ENCODE data around the gene UBAC2.
A peak's percentile ranks its signal among the peaks of the same experiment; 100 is the strongest.

Gene UBAC2

DNA sequence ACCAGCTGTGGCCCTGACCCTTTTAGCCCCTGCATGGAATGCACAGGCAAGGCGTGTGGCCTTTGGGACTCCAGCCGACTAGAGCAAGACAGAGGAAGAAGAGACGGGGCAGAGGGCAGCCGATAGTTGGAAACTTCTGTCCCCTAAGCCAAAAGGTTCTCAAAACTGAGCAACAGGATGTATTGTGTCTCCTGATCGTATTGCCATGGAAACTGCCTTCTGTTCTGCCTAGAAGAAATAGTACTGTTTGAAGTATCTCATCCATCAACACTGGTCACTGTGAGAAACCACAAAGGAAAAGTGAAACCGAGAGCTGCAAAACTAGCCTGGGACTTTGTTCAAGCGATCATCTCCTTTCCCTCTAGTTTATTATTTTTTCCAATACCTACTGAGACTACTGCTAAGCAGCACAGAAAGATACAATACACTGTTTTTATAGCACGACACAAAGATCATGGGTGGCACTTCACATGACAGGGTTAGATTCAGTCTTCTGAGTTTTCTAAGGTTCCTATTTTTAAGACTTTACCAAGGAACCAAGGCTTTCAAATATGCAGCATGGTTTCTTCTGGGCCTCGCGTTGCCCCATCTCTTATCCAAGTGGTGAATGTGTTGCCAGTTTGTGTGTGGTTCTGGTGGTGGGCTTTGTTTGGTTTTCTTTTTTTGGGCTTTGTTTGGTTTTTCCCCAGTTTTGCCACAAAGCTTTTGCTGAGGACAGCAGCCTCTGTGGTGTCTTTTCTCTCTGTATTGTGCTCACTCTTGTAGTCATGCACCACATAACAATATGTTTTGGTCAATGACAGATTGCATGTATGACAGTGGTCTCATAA is 155.8 kb downstream of the UBAC2 start:
- Histone ChIP-seq H3K4me3 (ENCODE audit: low read depth, low read length) (peak overlapping the region; percentile 46), H3K27ac (ENCODE audit: low read depth, low read length) (peak overlapping the region; percentile 87), H3K36me3 (ENCODE audit: insufficient read depth, low read length) (no peaks in the 10 kb centered on the region), H3K79me2 (ENCODE audit: control insufficient read depth, insufficient read depth, low read length, unreplicated experiment) (no peaks in the 10 kb centered on the region), H3K27me3 (ENCODE audit: insufficient read depth, low read length) (no peaks in the 10 kb centered on the region), H2AFZ (ENCODE audit: low read length, unreplicated experiment) (no peak overlapping the region), H3K4me1 (ENCODE audit: control insufficient read depth, insufficient read depth, low read length, unreplicated experiment) (peaks cover 21% of the 10 kb centered on the region)

DNA sequence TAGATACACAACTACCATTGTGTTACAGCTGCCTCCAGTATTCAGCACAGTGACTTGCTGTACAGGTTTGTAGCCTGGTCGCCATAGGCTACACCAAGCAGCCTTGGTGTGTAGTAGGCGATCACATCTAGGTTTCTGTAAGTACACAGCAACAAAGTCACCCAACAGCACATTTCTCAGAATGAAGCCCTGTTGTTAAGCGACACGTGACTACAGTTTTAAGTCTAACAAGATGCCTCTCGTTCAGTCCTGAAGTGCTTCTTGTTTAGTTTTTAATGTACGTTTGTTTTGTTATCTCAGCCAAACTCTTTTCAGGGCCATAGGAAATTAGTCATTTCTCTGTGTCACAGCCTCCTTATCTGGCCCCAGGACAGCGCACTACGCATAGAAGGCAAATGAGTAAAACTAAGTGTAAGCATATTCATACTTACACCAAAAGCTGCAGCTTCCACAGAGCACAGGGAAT is 156.5 kb downstream of the UBAC2 start:
- Histone ChIP-seq H3K4me1 (ENCODE audit: control insufficient read depth, insufficient read depth, low read length, unreplicated experiment) (peaks cover 21% of the 10 kb centered on the region), H3K4me3 (ENCODE audit: low read depth, low read length) (peak overlapping the region; percentile 46), H3K27me3 (ENCODE audit: insufficient read depth, low read length) (no peaks in the 10 kb centered on the region), H3K36me3 (ENCODE audit: insufficient read depth, low read length) (no peaks in the 10 kb centered on the region), H3K79me2 (ENCODE audit: control insufficient read depth, insufficient read depth, low read length, unreplicated experiment) (no peaks in the 10 kb centered on the region), H3K27ac (ENCODE audit: low read depth, low read length) (peak overlapping the region; percentile 87), H2AFZ (ENCODE audit: low read length, unreplicated experiment) (no peak overlapping the region)

DNA sequence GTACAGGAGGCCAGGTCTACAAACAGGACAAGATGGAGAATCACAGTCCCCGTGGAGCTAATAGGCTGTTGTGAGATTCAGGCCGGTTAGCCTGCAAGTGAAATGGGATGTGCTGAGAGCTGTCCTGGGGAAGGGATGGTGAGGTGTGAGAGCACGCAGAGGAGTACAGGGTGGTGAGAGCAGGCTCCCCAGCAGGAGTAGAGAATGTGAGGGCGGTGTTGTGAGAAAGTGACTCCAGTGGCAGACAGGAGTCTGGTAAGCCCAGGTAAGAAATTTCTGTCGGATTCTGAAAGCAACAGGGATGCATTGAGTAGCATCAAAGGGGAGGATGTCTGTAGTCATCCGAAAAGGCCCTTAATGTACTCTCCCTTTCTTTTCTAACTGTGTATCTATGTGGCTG is 157.3 kb downstream of the UBAC2 start:
- Histone ChIP-seq H3K27ac (ENCODE audit: low read depth, low read length) (peak overlapping the region; percentile 87), H3K4me3 (ENCODE audit: low read depth, low read length) (no peak overlapping the region), H3K27me3 (ENCODE audit: insufficient read depth, low read length) (no peaks in the 10 kb centered on the region), H3K36me3 (ENCODE audit: insufficient read depth, low read length) (no peaks in the 10 kb centered on the region), H3K79me2 (ENCODE audit: control insufficient read depth, insufficient read depth, low read length, unreplicated experiment) (no peaks in the 10 kb centered on the region), H2AFZ (ENCODE audit: low read length, unreplicated experiment) (no peak overlapping the region), H3K4me1 (ENCODE audit: control insufficient read depth, insufficient read depth, low read length, unreplicated experiment) (peaks cover 21% of the 10 kb centered on the region)

DNA sequence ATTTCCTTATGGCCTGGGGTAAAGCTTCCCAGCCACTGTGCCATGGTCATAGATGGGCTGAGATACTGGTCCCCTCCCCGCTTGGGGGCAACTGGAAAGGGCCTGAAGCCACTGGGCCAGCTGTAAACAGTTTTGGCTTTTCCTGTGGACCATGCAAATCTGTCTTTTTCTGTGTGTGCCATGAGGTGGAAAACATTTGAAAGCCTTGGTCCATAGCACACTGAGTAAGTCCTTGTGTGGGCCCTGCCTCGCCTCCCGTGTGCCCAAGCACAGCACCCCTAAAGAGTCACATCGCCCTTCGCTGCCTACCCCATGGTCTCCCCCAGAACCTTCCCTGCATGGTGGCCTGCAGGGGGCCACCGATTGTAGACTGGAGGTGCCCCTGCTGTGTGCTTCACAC is 158.9 kb downstream of the UBAC2 start:
- Histone ChIP-seq H3K27ac (ENCODE audit: low read depth, low read length) (no peak overlapping the region), H3K4me3 (ENCODE audit: low read depth, low read length) (no peak overlapping the region), H3K79me2 (ENCODE audit: control insufficient read depth, insufficient read depth, low read length, unreplicated experiment) (no peaks in the 10 kb centered on the region), H3K36me3 (ENCODE audit: insufficient read depth, low read length) (no peaks in the 10 kb centered on the region), H2AFZ (ENCODE audit: low read length, unreplicated experiment) (no peak overlapping the region), H3K4me1 (ENCODE audit: control insufficient read depth, insufficient read depth, low read length, unreplicated experiment) (peaks cover 21% of the 10 kb centered on the region), H3K27me3 (ENCODE audit: insufficient read depth, low read length) (no peaks in the 10 kb centered on the region)

DNA sequence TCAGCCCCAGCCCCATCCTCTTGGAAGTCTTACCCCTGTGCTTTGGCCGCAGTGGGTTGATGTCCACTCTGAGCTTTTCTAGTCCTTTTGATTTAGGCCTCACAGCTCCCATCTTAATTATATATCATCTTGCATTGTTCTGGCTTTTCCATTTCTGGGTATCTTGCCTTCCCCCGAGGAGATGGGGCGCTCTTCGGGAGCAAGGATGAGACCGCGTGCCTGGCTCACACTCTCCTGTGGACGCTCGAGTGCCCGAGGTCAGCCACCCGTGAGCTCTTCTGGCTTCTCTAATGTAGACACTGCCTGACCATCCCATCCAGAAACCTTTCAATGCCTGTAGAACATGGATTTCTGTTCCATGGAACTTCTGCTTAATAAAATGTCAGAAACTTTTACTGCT is 160.0 kb downstream of the UBAC2 start:
- no peak overlapping the region for H3K27ac ChIP-seq (ENCODE audit: low read depth, low read length)
- H3K79me2 ChIP-seq (ENCODE audit: control insufficient read depth, insufficient read depth, low read length, unreplicated experiment): no peaks in the 10 kb centered on the region
- H3K4me3 ChIP-seq (ENCODE audit: low read depth, low read length): no peak overlapping the region
- H3K27me3 ChIP-seq (ENCODE audit: insufficient read depth, low read length): no peaks in the 10 kb centered on the region
- no peak overlapping the region for H2AFZ ChIP-seq (ENCODE audit: low read length, unreplicated experiment)
- no peaks in the 10 kb centered on the region for H3K36me3 ChIP-seq (ENCODE audit: insufficient read depth, low read length)
- peaks cover 18% of the 10 kb centered on the region for H3K4me1 ChIP-seq (ENCODE audit: control insufficient read depth, insufficient read depth, low read length, unreplicated experiment)

DNA sequence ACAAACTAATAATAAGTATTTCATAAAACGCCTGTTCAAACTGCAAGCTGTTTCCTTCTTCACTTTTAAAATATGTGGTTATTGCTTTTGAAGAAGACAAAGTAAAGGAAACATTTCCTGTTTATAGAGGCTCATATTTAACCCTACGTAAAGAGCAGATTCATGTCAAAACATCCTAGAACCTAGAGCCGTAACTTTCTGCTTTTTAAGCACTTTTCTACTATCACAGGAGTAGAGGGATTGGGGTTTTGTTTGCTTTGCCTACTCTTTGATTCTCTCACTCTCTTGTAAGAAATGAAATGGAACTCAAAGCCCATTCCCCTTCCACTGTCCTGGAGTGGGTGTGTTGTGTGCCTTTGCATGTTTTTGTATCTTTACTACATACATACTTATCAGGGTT is 160.5 kb downstream of the UBAC2 start:
- H3K36me3 ChIP-seq (ENCODE audit: insufficient read depth, low read length): no peaks in the 10 kb centered on the region
- no peaks in the 10 kb centered on the region for H3K27me3 ChIP-seq (ENCODE audit: insufficient read depth, low read length)
- H3K27ac ChIP-seq (ENCODE audit: low read depth, low read length): no peak overlapping the region
- no peaks in the 10 kb centered on the region for H3K79me2 ChIP-seq (ENCODE audit: control insufficient read depth, insufficient read depth, low read length, unreplicated experiment)
- no peak overlapping the region for H2AFZ ChIP-seq (ENCODE audit: low read length, unreplicated experiment)
- peaks cover 14% of the 10 kb centered on the region for H3K4me1 ChIP-seq (ENCODE audit: control insufficient read depth, insufficient read depth, low read length, unreplicated experiment)
- H3K4me3 ChIP-seq (ENCODE audit: low read depth, low read length): no peak overlapping the region

DNA sequence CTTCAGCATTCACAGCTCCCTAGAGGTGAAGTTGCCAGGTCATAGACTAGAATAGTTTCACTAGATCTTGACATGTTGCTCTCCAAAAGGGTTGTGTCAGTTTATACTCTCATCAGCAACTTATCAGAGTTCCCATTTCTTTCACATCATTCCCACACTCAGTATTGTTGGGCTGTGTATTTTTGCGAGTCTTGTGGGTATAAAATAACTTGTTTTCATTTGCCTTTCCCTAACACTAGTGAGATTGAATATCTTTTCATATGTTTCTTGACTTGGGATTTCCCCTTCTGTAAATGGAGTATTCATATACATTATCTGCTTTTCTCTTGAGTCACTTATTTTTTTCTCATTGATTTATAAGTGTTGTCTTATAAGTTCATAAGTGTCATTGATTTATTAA is 161.7 kb downstream of the UBAC2 start:
- H3K4me1 ChIP-seq (ENCODE audit: control insufficient read depth, insufficient read depth, low read length, unreplicated experiment): peaks cover 6% of the 10 kb centered on the region

DNA sequence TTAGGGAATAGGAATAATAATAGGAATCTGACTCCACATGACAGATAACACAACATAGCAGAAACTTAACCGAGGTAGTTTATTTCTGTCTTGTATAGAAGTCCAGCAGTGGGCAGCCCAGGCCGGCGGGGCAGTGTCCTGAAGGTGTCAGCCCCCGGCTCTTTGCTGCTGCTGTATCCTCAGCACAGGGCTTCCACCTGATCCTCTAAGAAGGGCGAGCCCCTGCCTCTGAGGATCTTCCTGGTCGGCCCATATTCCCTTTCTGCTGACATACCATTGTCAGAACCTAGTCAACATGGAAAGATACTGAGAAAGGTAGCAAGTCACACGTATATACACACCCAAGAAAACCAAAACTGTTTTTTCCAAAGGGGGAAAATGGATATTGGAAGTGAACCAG is 162.7 kb downstream of the UBAC2 start:
- H3K79me2 ChIP-seq (ENCODE audit: control insufficient read depth, insufficient read depth, low read length, unreplicated experiment): no peaks in the 10 kb centered on the region
- H3K4me3 ChIP-seq (ENCODE audit: low read depth, low read length): no peak overlapping the region
- no peak overlapping the region for H2AFZ ChIP-seq (ENCODE audit: low read length, unreplicated experiment)
- H3K4me1 ChIP-seq (ENCODE audit: control insufficient read depth, insufficient read depth, low read length, unreplicated experiment): no peaks in the 10 kb centered on the region
- H3K36me3 ChIP-seq (ENCODE audit: insufficient read depth, low read length): no peaks in the 10 kb centered on the region
- H3K27ac ChIP-seq (ENCODE audit: low read depth, low read length): no peak overlapping the region
- H3K27me3 ChIP-seq (ENCODE audit: insufficient read depth, low read length): no peaks in the 10 kb centered on the region

More for the DNA sequence above, 161.7 kb downstream of the UBAC2 start:
- no peak overlapping the region for H2AFZ ChIP-seq (ENCODE audit: low read length, unreplicated experiment)
- H3K79me2 ChIP-seq (ENCODE audit: control insufficient read depth, insufficient read depth, low read length, unreplicated experiment): no peaks in the 10 kb centered on the region
- no peak overlapping the region for H3K27ac ChIP-seq (ENCODE audit: low read depth, low read length)
- H3K4me3 ChIP-seq (ENCODE audit: low read depth, low read length): no peak overlapping the region
- H3K27me3 ChIP-seq (ENCODE audit: insufficient read depth, low read length): no peaks in the 10 kb centered on the region
- no peaks in the 10 kb centered on the region for H3K36me3 ChIP-seq (ENCODE audit: insufficient read depth, low read length)

DNA sequence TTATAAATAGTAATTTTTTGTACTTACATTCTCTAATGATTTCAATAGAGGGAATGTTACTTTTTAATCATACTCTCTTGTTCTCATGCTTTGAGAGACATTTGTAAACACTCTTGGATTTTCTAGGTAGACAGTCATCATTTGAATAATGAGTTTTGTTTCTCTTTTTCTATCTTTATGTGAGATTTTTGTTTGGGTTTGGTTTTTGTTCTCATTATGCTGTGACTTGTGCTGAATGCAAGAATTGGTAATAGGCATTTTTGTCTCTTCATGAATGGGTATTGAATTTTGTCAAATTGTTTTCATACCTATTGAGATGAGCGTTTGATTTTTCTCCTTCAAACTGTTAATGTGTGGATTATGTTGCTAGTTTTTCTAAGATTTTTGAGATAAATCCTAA is 163.3 kb downstream of the UBAC2 start:
- H3K4me1 ChIP-seq (ENCODE audit: control insufficient read depth, insufficient read depth, low read length, unreplicated experiment): no peaks in the 10 kb centered on the region
- H3K79me2 ChIP-seq (ENCODE audit: control insufficient read depth, insufficient read depth, low read length, unreplicated experiment): no peaks in the 10 kb centered on the region
- no peak overlapping the region for H3K4me3 ChIP-seq (ENCODE audit: low read depth, low read length)

DNA sequence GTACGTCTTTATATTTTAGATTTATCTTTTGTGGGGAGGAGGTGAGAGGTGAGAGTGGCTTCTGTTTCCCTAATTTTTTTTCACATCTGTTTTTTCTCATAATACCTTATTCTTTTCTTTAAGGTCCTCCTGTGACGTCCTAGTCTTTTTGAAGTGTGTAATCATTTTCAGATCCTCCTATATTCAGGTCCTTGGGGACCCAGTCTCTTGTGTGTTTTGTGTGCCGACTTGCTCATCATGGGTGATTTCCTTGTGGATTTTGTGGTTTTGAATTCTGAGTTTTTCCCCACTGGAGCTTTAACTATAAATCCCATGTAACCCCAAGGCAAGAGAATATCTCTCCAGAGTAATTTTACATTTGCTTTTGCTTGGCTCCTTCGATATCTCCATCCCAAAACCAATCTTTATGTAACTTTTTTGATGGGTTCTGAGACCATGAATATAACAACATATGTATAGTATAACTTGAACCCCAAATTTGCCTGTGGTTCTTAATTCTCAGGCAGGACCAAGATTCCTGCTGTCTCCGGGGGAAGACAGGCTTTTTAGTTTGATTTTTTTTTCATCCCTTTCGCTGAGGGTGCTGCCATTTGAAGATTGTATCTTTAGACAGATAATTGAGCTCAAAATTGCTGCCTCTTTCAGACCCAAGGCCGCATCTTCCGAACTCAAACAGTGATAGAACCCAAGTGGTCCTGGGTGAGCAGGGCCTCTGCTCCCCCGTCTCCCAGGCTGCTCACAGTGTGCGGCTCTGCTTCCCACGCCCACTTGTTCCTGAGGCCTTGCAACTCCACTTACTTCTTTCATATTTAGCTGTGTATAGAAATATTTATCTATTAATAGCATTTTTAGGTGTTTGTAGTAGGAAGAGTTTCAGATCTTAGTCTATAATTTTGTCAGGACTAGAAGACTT is 165.7 kb downstream of the UBAC2 start:
- H3K27me3 ChIP-seq (ENCODE audit: insufficient read depth, low read length): no peaks in the 10 kb centered on the region
- no peaks in the 10 kb centered on the region for H3K79me2 ChIP-seq (ENCODE audit: control insufficient read depth, insufficient read depth, low read length, unreplicated experiment)
- no peaks in the 10 kb centered on the region for H3K4me1 ChIP-seq (ENCODE audit: control insufficient read depth, insufficient read depth, low read length, unreplicated experiment)

More for the DNA sequence above, 163.3 kb downstream of the UBAC2 start:
- Histone ChIP-seq H3K27ac (ENCODE audit: low read depth, low read length) (no peak overlapping the region), H2AFZ (ENCODE audit: low read length, unreplicated experiment) (no peak overlapping the region), H3K27me3 (ENCODE audit: insufficient read depth, low read length) (no peaks in the 10 kb centered on the region), H3K36me3 (ENCODE audit: insufficient read depth, low read length) (no peaks in the 10 kb centered on the region)

More for the DNA sequence above, 165.7 kb downstream of the UBAC2 start:
- H3K27ac ChIP-seq (ENCODE audit: low read depth, low read length): no peak overlapping the region
- no peak overlapping the region for H3K4me3 ChIP-seq (ENCODE audit: low read depth, low read length)
- no peaks in the 10 kb centered on the region for H3K36me3 ChIP-seq (ENCODE audit: insufficient read depth, low read length)
- no peak overlapping the region for H2AFZ ChIP-seq (ENCODE audit: low read length, unreplicated experiment)
